Ovary (tissue), 3 donors: ENCODE measurements around the gene SAE1.

Experiments
- CTCF ChIP-seq, 3 donors: fragments of 450-650 bp in 2 of 3; fragments of 200-600 bp in 1 of 3; IDR thresholded peaks; one replicate each; pipeline versions ENCODE4 v1.5.1 to v1.8.0; 2016 to 2022; ENCODE audit warnings: antibody characterized with exemption in 3 of 3, mild to moderate bottlenecking in 1 of 3
- POLR2A ChIP-seq: fragments of 450-650 bp; IDR thresholded peaks from one replicate; pipeline ENCODE4 v1.6.1; 2017; ENCODE audit warnings: antibody characterized with exemption, mild to moderate bottlenecking, moderate library complexity
- donor health status: DM: no; HTN: no; CAD: no.

- TF ChIP-seq CTCF (IDR thresholded peaks at IDR 0.05) = no peak
- no peak for TF ChIP-seq POLR2A
These were observed 112.7 kb downstream of the SAE1 start for GRCh38 chr19:47243364-47243775.
